Liver (tissue), 9 donors: ENCODE results near the gene ZNF729. TPM values are rescaled to one million over a fixed set of nuclear protein-coding genes. Genes with fewer than 3 reads are reported as not detected.

ENCODE experiments used
- DNase-seq: peaks from one replicate; pipeline ENCODE4 v3.0.0-alpha.2; 2017; ENCODE audit warnings: low spot score
- H3K27ac ChIP-seq, 2 donors: one replicate each; pipeline ENCODE4 v1.7.0; 2013; ENCODE audit warnings: inconsistent platforms in 2 of 2, low read length in 2 of 2, control low read depth in 1 of 2, low read depth in 1 of 2, mild to moderate bottlenecking in 1 of 2
- H3K27me3 ChIP-seq, 4 donors: one replicate each; pipeline versions ENCODE4 v1.6.1 to v1.7.0; 2013; ENCODE audit warnings: low read length in 3 of 4, inconsistent platforms in 1 of 4, mild to moderate bottlenecking in 1 of 4, moderate library complexity in 1 of 4; ENCODE audit not compliant: control insufficient read depth in 4 of 4, insufficient read depth in 4 of 4
- H3K36me3 ChIP-seq, 4 donors: one replicate each; pipeline versions ENCODE4 v1.6.1 to v1.7.0; 2013; ENCODE audit warnings: low read length in 3 of 4, mild to moderate bottlenecking in 3 of 4, low read depth in 1 of 4, moderate library complexity in 1 of 4; ENCODE audit not compliant: control insufficient read depth in 4 of 4, insufficient read depth in 3 of 4
- H3K4me1 ChIP-seq, 4 donors: one replicate each; pipeline versions ENCODE4 v1.6.1 to v1.7.0; 2013; ENCODE audit warnings: low read length in 3 of 4, mild to moderate bottlenecking in 3 of 4, moderate library complexity in 1 of 4; ENCODE audit not compliant: control insufficient read depth in 4 of 4, insufficient read depth in 4 of 4
- H3K4me3 ChIP-seq, 3 donors: one replicate each; pipeline versions ENCODE4 v1.6.1 to v1.7.0; 2013; ENCODE audit warnings: low read length in 3 of 3, control low read depth in 1 of 3, low read depth in 1 of 3, mild to moderate bottlenecking in 1 of 3
- H3K9ac ChIP-seq, 2 donors: one replicate each; pipeline ENCODE4 v1.7.0; 2013; ENCODE audit warnings: low read length in 2 of 2, mild to moderate bottlenecking in 2 of 2, moderate library complexity in 2 of 2, control low read depth in 1 of 2, low read depth in 1 of 2
- H3K9me3 ChIP-seq, 4 donors: one replicate each; pipeline versions ENCODE4 v1.6.1 to v1.7.0; 2013; ENCODE audit warnings: low read length in 3 of 4; ENCODE audit not compliant: control insufficient read depth in 4 of 4
- ATF3 ChIP-seq: IDR thresholded peaks from 2 replicates; pipeline ENCODE4 v1.6.1; 2016; ENCODE audit warnings: antibody characterized with exemption
- CTCF ChIP-seq: fragments of 150-350 bp; IDR thresholded peaks from 2 replicates; pipeline ENCODE4 v1.5.1; 2017; ENCODE audit warnings: improper control_type of control experiment, low read depth, low read length; ENCODE audit not compliant: missing input control
- EGR1 ChIP-seq, 2 donors: IDR thresholded peaks; 2 replicates each; pipeline ENCODE4 v1.6.1; 2016 to 2018; ENCODE audit warnings: antibody characterized with exemption in 2 of 2, low read depth in 2 of 2
- FOXA1 ChIP-seq: IDR thresholded peaks from 2 replicates; pipeline ENCODE4 v1.6.1; 2016; ENCODE audit warnings: antibody characterized with exemption
- FOXA2 ChIP-seq: IDR thresholded peaks from 2 replicates; pipeline ENCODE4 v1.6.1; 2016; ENCODE audit warnings: antibody characterized with exemption
- GABPA ChIP-seq, 2 donors: IDR thresholded peaks in 1 of 2; conservative IDR thresholded peaks in 1 of 2; 2 replicates each; pipeline ENCODE4 v1.6.1; 2016; ENCODE audit warnings: antibody characterized with exemption in 2 of 2, mild to moderate bottlenecking in 1 of 2, moderate library complexity in 1 of 2
- HNF4A ChIP-seq, 2 donors: conservative IDR thresholded peaks; 2 replicates each; pipeline ENCODE4 v1.6.1; 2016; ENCODE audit warnings: antibody characterized with exemption in 2 of 2, mild to moderate bottlenecking in 2 of 2
- JUND ChIP-seq, 2 donors: IDR thresholded peaks; 2 replicates each; pipeline ENCODE4 v1.6.1; 2016; ENCODE audit warnings: antibody characterized with exemption in 2 of 2
- MAX ChIP-seq: IDR thresholded peaks from 2 replicates; pipeline ENCODE4 v1.6.1; 2016; ENCODE audit warnings: antibody characterized with exemption
- NR2F2 ChIP-seq: IDR thresholded peaks from 2 replicates; pipeline ENCODE4 v1.6.1; 2016; ENCODE audit warnings: antibody characterized with exemption
- RAD21 ChIP-seq, 2 donors: IDR thresholded peaks; 2 replicates each; pipeline ENCODE4 v1.6.1; 2016; ENCODE audit warnings: antibody characterized with exemption in 2 of 2, mild to moderate bottlenecking in 2 of 2
- RXRA ChIP-seq, 2 donors: IDR thresholded peaks; 2 replicates each; pipeline ENCODE4 v1.6.1; 2017 to 2018; ENCODE audit warnings: antibody characterized with exemption in 2 of 2, mild to moderate bottlenecking in 1 of 2
- TAF1 ChIP-seq: conservative IDR thresholded peaks from 2 replicates; pipeline ENCODE4 v1.6.1; 2016; ENCODE audit warnings: antibody characterized with exemption, mild to moderate bottlenecking
- YY1 ChIP-seq: IDR thresholded peaks from 2 replicates; pipeline ENCODE4 v1.6.1; 2016; ENCODE audit warnings: antibody characterized with exemption, mild to moderate bottlenecking
- ZBTB33 ChIP-seq: IDR thresholded peaks from 2 replicates; pipeline ENCODE4 v1.6.1; 2016; ENCODE audit warnings: antibody characterized with exemption
- WGBS: extraction: QIAGEN DNeasy Blood & Tissue Kit; methylation state at CpG from one replicate; pipeline ENCODE4 v1.1.7; 2013; 5-methylcytosine and 5-hydroxymethylcytosine counted together
- polyA plus RNA-seq, 2 donors: library from polyadenylated mRNA; stranded (reverse) in 1 of 2; unstranded in 1 of 2; fragments of 200-250 nt in 1 of 2; fragments of >200 nt in 1 of 2; fragmentation: Nextera tagmentation in 1 of 2; extraction: Ambion mirVana in 1 of 2; gene quantifications; one replicate each; pipeline versions ENCODE4 v1.2.1 to v1.2.3, GENCODE V29; 2013 to 2015
- total RNA-seq, 2 donors: library from RNA; depleted of rRNA; stranded (reverse); fragments of >200 nt; gene quantifications; one replicate each; pipeline ENCODE4 v1.2.3, GENCODE V29; 2014
- TF ChIP-seq, protein P1 (sequence below): IDR thresholded peaks from 2 replicates; pipeline ENCODE4 v1.6.1; 2016; ENCODE audit warnings: antibody characterized with exemption, mild to moderate bottlenecking
- donor health status: healthy.
- donor health status: healthy.
- donor health status: healthy.
- donor health status: healthy.
- donor health status: healthy.

The ZNF729 gene
- total and polyA plus RNA-seq, 4 donors = not detected

DNA sequence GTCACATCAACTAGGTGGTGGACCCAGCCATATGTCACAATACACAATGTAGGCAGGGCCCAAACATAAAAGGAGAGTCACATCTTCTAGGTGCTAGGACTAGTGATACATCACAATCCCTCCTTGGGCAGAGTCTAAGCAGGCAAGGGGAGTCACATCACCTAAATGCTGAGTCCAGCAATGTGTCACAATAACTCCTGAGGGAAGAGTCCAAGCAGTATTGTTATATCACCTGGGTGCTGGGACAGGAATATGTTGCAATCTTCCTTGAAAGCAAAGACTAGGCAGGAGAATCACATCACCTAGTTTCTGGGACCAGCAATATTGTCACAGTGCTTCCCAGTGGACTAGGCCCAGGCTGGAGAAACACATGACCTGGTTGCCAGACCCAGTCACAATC lies 29.4 kb upstream of the ZNF729 start:
- DNase-seq = no peak
- Histone ChIP-seq H3K4me1 (no peaks in the 10 kb centered on the region), H3K36me3 (no peaks in the 10 kb centered on the region), H3K27me3 (no peaks in the 10 kb centered on the region), H3K27ac (no peak overlapping the region), H3K4me3 (no peak overlapping the region), H3K9me3 (peaks cover 3 to 12% (median 8%) of the 10 kb centered on the region in 4 donors), H3K9ac (no peak overlapping the region)
- TF ChIP-seq MAX (no peak), RXRA (IDR thresholded peaks at IDR 0.05) (no peak), ZBTB33 (no peak), CTCF (no peak), GABPA (IDR thresholded peaks at IDR 0.05 in 1 of 2, conservative IDR thresholded peaks at IDR 0.05 in 1 of 2) (no peak), JUND (IDR thresholded peaks at IDR 0.05) (no peak)
- TF ChIP-seq, protein P1, sequence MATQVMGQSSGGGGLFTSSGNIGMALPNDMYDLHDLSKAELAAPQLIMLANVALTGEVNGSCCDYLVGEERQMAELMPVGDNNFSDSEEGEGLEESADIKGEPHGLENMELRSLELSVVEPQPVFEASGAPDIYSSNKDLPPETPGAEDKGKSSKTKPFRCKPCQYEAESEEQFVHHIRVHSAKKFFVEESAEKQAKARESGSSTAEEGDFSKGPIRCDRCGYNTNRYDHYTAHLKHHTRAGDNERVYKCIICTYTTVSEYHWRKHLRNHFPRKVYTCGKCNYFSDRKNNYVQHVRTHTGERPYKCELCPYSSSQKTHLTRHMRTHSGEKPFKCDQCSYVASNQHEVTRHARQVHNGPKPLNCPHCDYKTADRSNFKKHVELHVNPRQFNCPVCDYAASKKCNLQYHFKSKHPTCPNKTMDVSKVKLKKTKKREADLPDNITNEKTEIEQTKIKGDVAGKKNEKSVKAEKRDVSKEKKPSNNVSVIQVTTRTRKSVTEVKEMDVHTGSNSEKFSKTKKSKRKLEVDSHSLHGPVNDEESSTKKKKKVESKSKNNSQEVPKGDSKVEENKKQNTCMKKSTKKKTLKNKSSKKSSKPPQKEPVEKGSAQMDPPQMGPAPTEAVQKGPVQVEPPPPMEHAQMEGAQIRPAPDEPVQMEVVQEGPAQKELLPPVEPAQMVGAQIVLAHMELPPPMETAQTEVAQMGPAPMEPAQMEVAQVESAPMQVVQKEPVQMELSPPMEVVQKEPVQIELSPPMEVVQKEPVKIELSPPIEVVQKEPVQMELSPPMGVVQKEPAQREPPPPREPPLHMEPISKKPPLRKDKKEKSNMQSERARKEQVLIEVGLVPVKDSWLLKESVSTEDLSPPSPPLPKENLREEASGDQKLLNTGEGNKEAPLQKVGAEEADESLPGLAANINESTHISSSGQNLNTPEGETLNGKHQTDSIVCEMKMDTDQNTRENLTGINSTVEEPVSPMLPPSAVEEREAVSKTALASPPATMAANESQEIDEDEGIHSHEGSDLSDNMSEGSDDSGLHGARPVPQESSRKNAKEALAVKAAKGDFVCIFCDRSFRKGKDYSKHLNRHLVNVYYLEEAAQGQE = no peak

DNA sequence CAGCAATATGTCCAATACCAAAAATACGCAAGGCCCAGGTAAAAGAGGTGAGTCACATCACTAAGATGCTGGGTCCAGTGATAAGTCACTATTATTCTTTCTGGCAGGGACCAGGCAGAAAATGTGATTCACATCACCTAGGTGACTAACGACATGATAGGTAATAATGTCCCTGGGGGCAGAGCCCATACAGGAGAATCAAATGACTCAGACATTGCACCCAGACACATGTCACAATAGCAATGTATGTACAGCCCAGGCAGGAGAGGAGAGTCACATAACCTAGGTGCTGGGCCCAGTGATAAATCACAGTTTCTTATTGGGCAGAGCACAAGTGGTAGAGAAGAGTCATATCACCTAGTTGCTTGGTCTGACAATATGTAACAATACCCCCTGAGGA lies 28.9 kb upstream of the ZNF729 start:
- no peaks in the 10 kb centered on the region for H3K27me3 ChIP-seq
- H3K4me3 ChIP-seq = no peak overlapping the region
- peaks cover 3 to 12% (median 9%) of the 10 kb centered on the region in 4 donors for H3K9me3 ChIP-seq
- H3K27ac ChIP-seq = no peak overlapping the region
- H3K36me3 ChIP-seq = no peaks in the 10 kb centered on the region
- no peak overlapping the region for H3K9ac ChIP-seq
- 82% methylated on average over 2 of the region's 2 CpGs for WGBS
- H3K4me1 ChIP-seq = no peaks in the 10 kb centered on the region
- DNase-seq = no peak
- TF ChIP-seq FOXA2 (no peak), MAX (no peak), JUND (IDR thresholded peaks at IDR 0.05) (no peak), EGR1 (IDR thresholded peaks at IDR 0.05; ENCODE audit: low read depth in 2 of 2) (no peak), HNF4A (conservative IDR thresholded peaks at IDR 0.05) (no peak), YY1 (no peak), FOXA1 (no peak), ATF3 (no peak), TAF1 (no peak), NR2F2 (no peak), GABPA (IDR thresholded peaks at IDR 0.05 in 1 of 2, conservative IDR thresholded peaks at IDR 0.05 in 1 of 2) (no peak), ZBTB33 (no peak), RAD21 (IDR thresholded peaks at IDR 0.05) (no peak), RXRA (IDR thresholded peaks at IDR 0.05) (no peak), CTCF (no peak)
